Measurements from ENCODE around the gene TNFAIP8L3.

DNA sequence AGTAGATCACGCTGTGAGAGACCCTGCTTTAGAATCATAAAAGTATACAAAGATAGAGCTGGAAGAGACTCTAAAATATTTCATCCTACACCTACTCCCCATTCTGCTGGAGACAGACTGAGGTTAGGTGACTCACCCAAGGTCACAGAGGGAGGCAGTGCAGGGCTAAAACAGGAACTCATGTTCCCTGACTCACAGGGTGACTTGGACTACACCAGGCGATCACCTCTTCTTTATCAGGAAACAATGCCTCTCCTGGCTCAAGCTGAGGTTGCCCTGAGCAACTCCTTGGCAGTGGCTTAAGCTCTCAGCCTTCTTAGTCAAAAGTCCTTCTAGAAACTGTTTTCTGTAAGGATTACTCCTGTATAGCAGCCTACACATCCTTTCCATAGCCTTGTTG lies 26.4 kb upstream of the TNFAIP8L3 start:
- TF ChIP-seq, protein P1, sequence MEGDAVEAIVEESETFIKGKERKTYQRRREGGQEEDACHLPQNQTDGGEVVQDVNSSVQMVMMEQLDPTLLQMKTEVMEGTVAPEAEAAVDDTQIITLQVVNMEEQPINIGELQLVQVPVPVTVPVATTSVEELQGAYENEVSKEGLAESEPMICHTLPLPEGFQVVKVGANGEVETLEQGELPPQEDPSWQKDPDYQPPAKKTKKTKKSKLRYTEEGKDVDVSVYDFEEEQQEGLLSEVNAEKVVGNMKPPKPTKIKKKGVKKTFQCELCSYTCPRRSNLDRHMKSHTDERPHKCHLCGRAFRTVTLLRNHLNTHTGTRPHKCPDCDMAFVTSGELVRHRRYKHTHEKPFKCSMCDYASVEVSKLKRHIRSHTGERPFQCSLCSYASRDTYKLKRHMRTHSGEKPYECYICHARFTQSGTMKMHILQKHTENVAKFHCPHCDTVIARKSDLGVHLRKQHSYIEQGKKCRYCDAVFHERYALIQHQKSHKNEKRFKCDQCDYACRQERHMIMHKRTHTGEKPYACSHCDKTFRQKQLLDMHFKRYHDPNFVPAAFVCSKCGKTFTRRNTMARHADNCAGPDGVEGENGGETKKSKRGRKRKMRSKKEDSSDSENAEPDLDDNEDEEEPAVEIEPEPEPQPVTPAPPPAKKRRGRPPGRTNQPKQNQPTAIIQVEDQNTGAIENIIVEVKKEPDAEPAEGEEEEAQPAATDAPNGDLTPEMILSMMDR (IDR thresholded peaks at IDR 0.05 in 8 of 11, conservative IDR thresholded peaks at IDR 0.05 in 3 of 11) = no peak
- no peak for TF ChIP-seq POLR2A (IDR thresholded peaks at IDR 0.05)
- TF ChIP-seq POLR2AphosphoS5 (IDR thresholded peaks at IDR 0.05) = no peak
